ENCODE data around the gene ZNF43.

- TF ChIP-seq CTCF (IDR thresholded peaks at IDR 0.05): no peak
- no peak for TF ChIP-seq POLR2A (IDR thresholded peaks at IDR 0.05)
- TF ChIP-seq POLR2AphosphoS5 (IDR thresholded peaks at IDR 0.05): no peak
These were observed 42.7 kb upstream of the ZNF43 start for GRCh38 chr19:21878646-21879045.

Data from gastroesophageal sphincter (tissue), 3 donors.